K562 (cell line): ENCODE data around the gene SMIM35. TPM values are rescaled to one million over a fixed set of nuclear protein-coding genes. Genes with fewer than 3 reads are reported as not detected.

Source experiments
- ARHGAP35 ChIP-seq: fragments of 450-650 bp; IDR thresholded peaks from 2 replicates; pipeline ENCODE4 v1.6.1; 2018; ENCODE audit not compliant: partially characterized antibody
- ASH1L ChIP-seq: fragments of 450-650 bp; IDR thresholded peaks from 2 replicates; pipeline ENCODE4 v1.6.1; 2018; ENCODE audit warnings: borderline replicate concordance, mild to moderate bottlenecking, low read depth; ENCODE audit not compliant: partially characterized antibody
- DNMT1 ChIP-seq: fragments of 450-650 bp; IDR thresholded peaks from 2 replicates; pipeline ENCODE4 v1.6.1; 2016; ENCODE audit warnings: antibody characterized with exemption, mild to moderate bottlenecking
- ESRRA ChIP-seq: fragments of 450-650 bp; IDR thresholded peaks from 2 replicates; pipeline ENCODE4 v1.6.1; 2014; ENCODE audit warnings: low read depth, mild to moderate bottlenecking, moderate library complexity, borderline replicate concordance
- JUNB ChIP-seq: fragments of 450-650 bp; formaldehyde crosslinking; conservative IDR thresholded peaks from 2 replicates; pipeline ENCODE4 v1.4.0; 2020; ENCODE audit warnings: mild to moderate bottlenecking
- KDM1A ChIP-seq, 2 experiments: fragments of 450-650 bp; IDR thresholded peaks; 2 replicates each; pipeline ENCODE4 v1.6.1; 2016; ENCODE audit warnings: mild to moderate bottlenecking in 2 of 2
- KDM4B ChIP-seq, 2 experiments: fragments of 450-650 bp in 1 of 2; sonication (generic) in 1 of 2; IDR thresholded peaks; 2 replicates each; pipeline ENCODE4 v1.6.1; 2016 to 2017; ENCODE audit warnings: borderline replicate concordance in 2 of 2, antibody characterized with exemption in 1 of 2, low read depth in 1 of 2, mild to moderate bottlenecking in 1 of 2
- KLF16 ChIP-seq: IDR thresholded peaks from 2 replicates; pipeline ENCODE4 v1.6.1; 2016; ENCODE audit warnings: antibody characterized with exemption
- L3MBTL2 ChIP-seq: fragments of 450-650 bp; IDR thresholded peaks from 2 replicates; pipeline ENCODE4 v1.6.1; 2016; ENCODE audit warnings: mild to moderate bottlenecking, moderate library complexity
- MYC ChIP-seq, 2 experiments: fragments of 250-450 bp in 1 of 2; sonication (Bioruptor Pico) in 1 of 2; IDR thresholded peaks; 2 replicates each; pipeline versions ENCODE4 v1.5.1 to v1.6.1; 2012 to 2021; ENCODE audit warnings: low read depth in 2 of 2, borderline replicate concordance in 1 of 2, improper control_type of control experiment in 1 of 2, low read length in 1 of 2, mild to moderate bottlenecking in 1 of 2, moderate library complexity in 1 of 2
- PURB ChIP-seq: sonication (generic); formaldehyde crosslinking; IDR thresholded peaks from 2 replicates; pipeline ENCODE4 v1.9.0; 2021; ENCODE audit warnings: low read depth, mild to moderate bottlenecking, missing genetic modification reagents
- RBM39 ChIP-seq: fragments of 200-400 bp; formaldehyde crosslinking; optimal IDR thresholded peaks from 2 replicates; pipeline ENCODE3; 2018; ENCODE audit warnings: low read depth, low read length
- SIRT6 ChIP-seq: IDR thresholded peaks from one replicate; pipeline ENCODE4 v1.6.1; 2012; ENCODE audit warnings: low read depth, mild to moderate bottlenecking, control low read depth, inconsistent platforms, low read length, moderate library complexity
- SLC30A9 ChIP-seq: fragments of 250-450 bp; sonication (Bioruptor Pico); IDR thresholded peaks from 2 replicates; pipeline ENCODE4 v1.8.0; 2022; ENCODE audit warnings: mild to moderate bottlenecking, moderate library complexity
- SMAD1 ChIP-seq: fragments of 150-350 bp; IDR thresholded peaks from 2 replicates; pipeline ENCODE4 v1.6.1; 2014; ENCODE audit warnings: low read length, low read depth; ENCODE audit not compliant: partially characterized antibody
- TEAD1 ChIP-seq, 2 experiments: fragments of 450-650 bp in 1 of 2; sonication (generic) in 1 of 2; formaldehyde crosslinking; IDR thresholded peaks; 2 replicates each; pipeline versions ENCODE4 v1.4.0 to v1.8.0; 2020 to 2022; ENCODE audit warnings: mild to moderate bottlenecking in 2 of 2, missing genetic modification reagents in 1 of 2
- TRIM28 ChIP-seq: fragments of 450-650 bp; IDR thresholded peaks from 2 replicates; pipeline ENCODE4 v1.6.1; 2017
- ZBTB49 ChIP-seq: sonication (generic); formaldehyde crosslinking; IDR thresholded peaks from 2 replicates; pipeline ENCODE4 v1.8.0; 2022; ENCODE audit warnings: missing genetic modification reagents, mild to moderate bottlenecking, borderline replicate concordance
- ZNF232 ChIP-seq: sonication (generic); formaldehyde crosslinking; IDR thresholded peaks from 2 replicates; pipeline ENCODE4 v1.8.0; 2022; ENCODE audit warnings: mild to moderate bottlenecking, missing genetic modification reagents
- ZNF24 ChIP-seq: fragments of 450-650 bp; IDR thresholded peaks from 2 replicates; pipeline ENCODE4 v1.6.1; 2016
- ZNF408 ChIP-seq: fragments of 250-450 bp; sonication (Bioruptor Pico); IDR thresholded peaks from 2 replicates; pipeline ENCODE4 v1.4.0; 2020; ENCODE audit warnings: low read depth, mild to moderate bottlenecking, moderate library complexity
- ZNF551 ChIP-seq: fragments of 250-450 bp; sonication (Bioruptor Pico); IDR thresholded peaks from 2 replicates; pipeline ENCODE4 v1.5.0; 2021; ENCODE audit warnings: mild to moderate bottlenecking, moderate library complexity
- ZNF696 ChIP-seq: fragments of 250-450 bp; sonication (Bioruptor Pico); conservative IDR thresholded peaks from 2 replicates; pipeline ENCODE4 v1.4.0; 2020; ENCODE audit warnings: mild to moderate bottlenecking, moderate library complexity
- ZNF778 ChIP-seq: fragments of 450-650 bp; formaldehyde crosslinking; IDR thresholded peaks from 2 replicates; pipeline ENCODE4 v1.4.0; 2020; ENCODE audit warnings: mild to moderate bottlenecking, moderate library complexity
- polyA plus RNA-seq, 8 experiments: library from polyadenylated mRNA; depleted of rRNA in 4 of 8; stranded (reverse) in 5 of 8; unstranded in 3 of 8; fragments of >200 nt; fragmentation: Nextera tagmentation in 2 of 8; fragmentation: Illumina TruSeq in 1 of 8; extraction: Ambion mirVana in 2 of 8; extraction: Trizol in 1 of 8; gene quantifications; 2 replicates each; pipeline versions ENCODE4 v1.2.1 to v1.2.3, GENCODE V29; 2011 to 2014; ENCODE audit warnings: inconsistent platforms in 1 of 8, missing spikeins in 1 of 8
- total RNA-seq, 7 experiments: library from RNA; depleted of rRNA in 6 of 7; stranded (reverse); fragments of >200 nt in 6 of 7; fragmentation: Illumina TruSeq in 2 of 7; extraction: Trizol in 2 of 7; gene quantifications; 2 replicates each; pipeline versions ENCODE4 v1.2.1 to v1.2.3, GENCODE V29; 2011 to 2021; ENCODE audit warnings: low replicate concordance in 1 of 7
- TF ChIP-seq, protein P1 (sequence below): fragments of 450-650 bp; conservative IDR thresholded peaks from 2 replicates; pipeline ENCODE4 v1.6.1; 2016; ENCODE audit warnings: missing genetic modification characterization, low read depth, mild to moderate bottlenecking, missing compliant biosample characterization, moderate library complexity
- TF ChIP-seq, protein P2 (sequence below), 2 experiments: fragments of 200-800 bp in 1 of 2; sonication (Bioruptor generic) in 1 of 2; sonication (generic) in 1 of 2; formaldehyde crosslinking in 1 of 2; IDR thresholded peaks in 1 of 2; conservative IDR thresholded peaks in 1 of 2; 2 replicates each; pipeline versions ENCODE4 v1.5.0 to v1.6.1; 2016 to 2020; ENCODE audit warnings: missing compliant biosample characterization in 1 of 2, missing genetic modification characterization in 1 of 2, missing genetic modification reagents in 1 of 2

Gene SMIM35
- total and polyA plus RNA-seq, 9 of the 15 experiments (the other 6 are each of a cell fraction or from before 2014, with no cell fraction given): 0.03 TPM; not detected in 7

DNA sequence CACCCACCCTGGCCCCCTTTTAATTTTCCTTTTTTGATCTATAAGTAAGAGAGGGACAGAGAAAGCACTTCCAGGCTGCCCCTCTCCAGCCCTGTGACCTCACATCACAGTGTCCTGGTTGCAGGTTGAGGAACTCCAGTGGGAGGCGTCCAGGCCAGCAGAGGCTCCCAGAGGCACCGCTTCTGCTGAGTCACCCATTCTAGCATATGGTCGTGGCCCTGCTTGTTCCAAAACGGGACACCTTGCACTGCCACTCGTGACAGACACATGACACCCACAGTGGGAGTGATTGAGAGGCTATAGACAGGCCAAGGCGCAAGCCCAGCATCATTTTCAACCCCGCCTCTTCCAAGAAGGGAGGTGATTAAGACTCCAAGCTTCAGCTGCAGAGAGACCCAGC, 25.9 kb downstream of the SMIM35 start (continued):
- TF ChIP-seq, protein P1, sequence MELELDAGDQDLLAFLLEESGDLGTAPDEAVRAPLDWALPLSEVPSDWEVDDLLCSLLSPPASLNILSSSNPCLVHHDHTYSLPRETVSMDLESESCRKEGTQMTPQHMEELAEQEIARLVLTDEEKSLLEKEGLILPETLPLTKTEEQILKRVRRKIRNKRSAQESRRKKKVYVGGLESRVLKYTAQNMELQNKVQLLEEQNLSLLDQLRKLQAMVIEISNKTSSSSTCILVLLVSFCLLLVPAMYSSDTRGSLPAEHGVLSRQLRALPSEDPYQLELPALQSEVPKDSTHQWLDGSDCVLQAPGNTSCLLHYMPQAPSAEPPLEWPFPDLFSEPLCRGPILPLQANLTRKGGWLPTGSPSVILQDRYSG (tag): no peak
- no peak for TF ChIP-seq ARHGAP35
- no peak for TF ChIP-seq ZNF778 (CRISPR knock-in tag)
- no peak for TF ChIP-seq JUNB (CRISPR knock-in tag)
- no peak for TF ChIP-seq SIRT6
- TF ChIP-seq MYC (IDR thresholded peaks at IDR 0.05; ENCODE audit: low read depth, low read length): 0 out of 2 replicates have a peak, but pooled peaks have one; percentile 10
- TF ChIP-seq MYC (CRISPR knock-in tag; IDR thresholded peaks at IDR 0.05; ENCODE audit: borderline replicate concordance, low read depth): no peak
- no peak for TF ChIP-seq TRIM28
- no peak for TF ChIP-seq ZNF24
- no peak for TF ChIP-seq RBM39
- no peak for TF ChIP-seq ZNF232
- no peak for TF ChIP-seq SMAD1
- TF ChIP-seq SLC30A9: no peak
- no peak for TF ChIP-seq TEAD1 (CRISPR knock-in tag; IDR thresholded peaks at IDR 0.05)
- no peak for TF ChIP-seq ZNF696 (CRISPR knock-in tag)
- TF ChIP-seq PURB: no peak
- no peak for TF ChIP-seq DNMT1
- TF ChIP-seq ZNF551 (CRISPR knock-in tag): no peak
- TF ChIP-seq ASH1L: no peak
- TF ChIP-seq ZBTB49: no peak
- no peak for TF ChIP-seq KDM4B (IDR thresholded peaks at IDR 0.05; ENCODE audit: borderline replicate concordance in 2 of 2, low read depth in 1 of 2)
- no peak for TF ChIP-seq ESRRA
- TF ChIP-seq L3MBTL2: peak; percentile 85
- TF ChIP-seq, protein P2, sequence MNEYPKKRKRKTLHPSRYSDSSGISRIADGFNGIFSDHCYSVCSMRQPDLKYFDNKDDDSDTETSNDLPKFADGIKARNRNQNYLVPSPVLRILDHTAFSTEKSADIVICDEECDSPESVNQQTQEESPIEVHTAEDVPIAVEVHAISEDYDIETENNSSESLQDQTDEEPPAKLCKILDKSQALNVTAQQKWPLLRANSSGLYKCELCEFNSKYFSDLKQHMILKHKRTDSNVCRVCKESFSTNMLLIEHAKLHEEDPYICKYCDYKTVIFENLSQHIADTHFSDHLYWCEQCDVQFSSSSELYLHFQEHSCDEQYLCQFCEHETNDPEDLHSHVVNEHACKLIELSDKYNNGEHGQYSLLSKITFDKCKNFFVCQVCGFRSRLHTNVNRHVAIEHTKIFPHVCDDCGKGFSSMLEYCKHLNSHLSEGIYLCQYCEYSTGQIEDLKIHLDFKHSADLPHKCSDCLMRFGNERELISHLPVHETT (CRISPR knock-in tag; conservative IDR thresholded peaks at IDR 0.05 in 1 of 2, IDR thresholded peaks at IDR 0.05 in 1 of 2): no peak
- TF ChIP-seq KDM1A (IDR thresholded peaks at IDR 0.05): no peak
- TF ChIP-seq ZNF408 (CRISPR knock-in tag): no peak
- no peak for TF ChIP-seq KLF16
